HFF-Myc (cell line): ENCODE measurements around the gene NSUN3.
"Not testable (repeated sequence)": the region's sequence is repeated elsewhere in the genome, so short reads cannot be mapped to it uniquely, and the experiment has no call there.

ENCODE experiments used
- DNase-seq: peaks from one replicate; pipeline ENCODE4 v3.0.0-alpha.2; 2011; ENCODE audit warnings: low read depth; ENCODE audit errors: extremely low read depth
- H3K4me3 ChIP-seq: replicated peaks from 2 replicates; pipeline ENCODE4 v1.5.1; 2011; ENCODE audit warnings: low read depth, mild to moderate bottlenecking, control low read depth, low read length
- CTCF ChIP-seq: IDR thresholded peaks from 2 replicates; pipeline ENCODE4 v1.5.1; 2012; ENCODE audit warnings: mild to moderate bottlenecking, low read depth, low read length, control low read depth; ENCODE audit errors: missing control alignments

The NSUN3 gene

DNA sequence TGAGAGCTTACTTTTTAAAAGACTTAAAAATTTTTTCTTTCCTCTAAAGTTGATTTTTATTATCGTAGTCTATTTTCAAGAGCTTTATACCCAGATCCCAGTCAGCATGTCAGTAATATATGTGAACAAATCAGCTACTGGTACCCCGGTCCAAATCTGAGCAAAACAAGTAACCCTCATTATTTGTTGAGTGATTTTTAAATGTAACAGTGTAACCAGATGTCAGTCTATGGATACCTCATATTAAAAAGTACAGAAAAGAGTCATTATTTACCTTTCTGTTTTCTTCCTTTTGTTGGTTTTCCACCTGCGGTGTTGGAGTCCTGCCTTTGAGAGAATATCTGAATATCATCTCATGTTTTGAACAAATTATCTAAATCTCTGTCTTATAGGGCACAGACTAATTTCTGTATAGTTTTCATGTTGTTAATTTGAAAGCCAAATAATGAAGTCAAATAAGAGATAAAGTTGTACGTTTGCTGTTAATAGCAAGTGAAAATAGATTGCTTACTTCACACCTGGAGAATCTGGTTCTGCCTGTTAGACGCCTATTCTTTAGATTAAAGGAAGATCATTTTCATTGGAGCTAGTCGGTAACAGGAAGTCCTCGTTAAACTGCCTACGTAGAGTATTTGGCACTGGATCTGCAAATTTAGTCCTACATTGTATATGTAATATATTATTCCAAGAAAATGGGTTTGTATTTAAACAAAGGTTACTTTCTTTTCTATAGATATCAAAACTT, 34.6 kb upstream of the NSUN3 start, which contains the start of gene STX19:
Gene STX19 (minus strand): TSS at position 505 of the 745 bp plus-strand sequence. CDS start 13,328 bp downstream, outside the sequence.
- no peak for DNase-seq
- H3K4me3 ChIP-seq = no peak within 1 kb of the TSS

DNA sequence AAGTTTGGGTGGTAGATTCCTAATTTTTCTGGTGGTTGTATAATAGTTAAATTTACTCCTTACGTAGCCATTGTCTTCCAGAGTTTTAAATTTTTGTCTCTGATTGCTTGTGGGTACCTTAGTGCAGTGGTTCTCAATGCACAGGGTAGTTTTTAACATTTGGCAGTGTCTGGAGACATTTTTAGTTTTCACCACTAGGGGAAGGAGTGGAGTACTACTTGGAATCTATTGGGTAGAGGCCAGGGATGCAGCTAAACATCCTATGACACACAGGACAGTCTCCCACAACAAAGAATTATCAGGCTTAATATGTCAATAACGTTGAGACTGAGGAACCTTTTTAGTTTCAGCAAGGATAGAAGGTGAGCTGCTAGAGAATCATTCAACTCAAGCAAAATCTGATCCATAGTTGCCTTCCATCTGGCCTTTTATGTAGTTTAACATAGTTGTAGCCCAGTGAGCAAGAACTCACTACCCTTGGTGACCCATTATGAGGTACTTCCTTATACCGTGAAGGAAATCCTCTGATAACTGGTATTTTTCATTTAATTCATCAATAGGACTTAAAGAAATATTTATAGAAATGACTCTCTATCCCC, 25.9 kb upstream of the NSUN3 start:
- TF ChIP-seq CTCF = peak; percentile 61
- no peak overlapping the region for H3K4me3 ChIP-seq
- peak; percentile 48 for DNase-seq

More for the DNA sequence above, 34.6 kb upstream of the NSUN3 start, which contains the start of gene STX19:
- no peak for TF ChIP-seq CTCF

- DNase-seq = no peak
- TF ChIP-seq CTCF = no peak
- no peak overlapping the region for H3K4me3 ChIP-seq
Measured at GRCh38 chr3:94043285-94043684, 19.6 kb upstream of the NSUN3 start.

DNA sequence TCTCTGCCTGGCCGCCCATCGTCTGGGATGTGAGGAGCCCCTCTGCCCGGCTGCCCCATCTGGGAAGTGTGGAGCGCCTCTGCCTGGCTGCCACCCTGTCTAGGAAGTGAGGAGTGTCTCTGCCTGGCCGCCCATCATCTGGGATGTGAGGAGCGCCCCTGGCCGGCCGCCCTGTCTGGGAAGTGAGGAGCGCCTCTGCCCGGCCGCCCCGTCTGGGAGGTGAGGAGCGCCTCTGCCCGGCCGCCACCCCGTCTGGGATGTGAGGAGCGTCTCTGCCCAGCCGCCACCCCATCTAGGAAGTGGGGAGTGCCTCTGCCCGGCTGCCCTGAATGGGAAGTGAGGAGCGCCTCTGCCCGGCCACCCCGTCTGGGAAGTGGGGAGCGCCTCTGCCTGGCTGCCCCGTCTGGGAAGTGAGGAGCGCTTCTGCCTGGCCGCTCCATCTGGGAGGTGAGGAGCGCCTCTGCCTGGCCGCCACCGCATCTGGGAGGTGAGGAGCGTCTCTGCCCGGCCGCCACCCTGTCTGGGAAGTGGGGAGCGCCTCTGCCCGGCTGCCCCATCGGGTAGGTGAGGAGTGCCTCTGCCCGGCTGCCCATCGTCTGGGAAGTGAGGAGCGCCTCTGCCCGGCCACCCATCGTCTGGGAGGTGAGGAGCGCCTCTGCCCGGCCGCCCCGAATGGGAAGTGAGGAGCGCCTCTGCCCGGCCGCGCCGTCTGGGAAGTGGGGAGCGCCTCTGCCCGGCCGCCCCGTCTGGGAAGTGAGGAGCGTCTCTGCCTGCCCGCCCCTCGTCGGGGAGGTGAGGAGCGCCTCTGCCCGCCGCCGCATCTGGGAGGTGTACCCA, 18.5 kb upstream of the NSUN3 start:
- H3K4me3 ChIP-seq, DNase-seq: not testable (repeated sequence)

- TF ChIP-seq CTCF = no peak
- DNase-seq = no peak
- H3K4me3 ChIP-seq = no peak overlapping the region
Measured at GRCh38 chr3:94046533-94046932, 16.3 kb upstream of the NSUN3 start.

DNA sequence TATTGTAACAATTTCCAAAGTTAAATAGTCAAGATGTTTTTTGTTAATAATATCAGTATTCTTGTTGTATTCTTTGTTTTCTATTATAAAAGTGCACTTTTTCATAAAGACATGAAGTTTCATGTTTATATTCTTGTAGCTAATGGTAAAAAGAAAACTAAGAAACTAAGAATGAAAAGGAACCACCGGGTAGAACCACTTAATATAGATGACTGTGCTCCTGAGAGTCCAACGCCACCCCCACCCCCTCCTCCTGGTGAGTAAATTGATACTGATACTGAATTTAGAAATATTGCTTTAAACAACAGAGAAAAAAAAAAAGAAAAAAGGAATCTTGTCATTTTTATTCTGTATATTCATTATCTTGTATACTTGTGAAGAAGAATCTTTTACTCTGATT, 13.6 kb upstream of the NSUN3 start:
- no peak for TF ChIP-seq CTCF
- H3K4me3 ChIP-seq = no peak overlapping the region
- DNase-seq = no peak

GRCh38 chr3:94050546-94050945, 12.3 kb upstream of the NSUN3 start:
- no peak for DNase-seq
- H3K4me3 ChIP-seq = no peak overlapping the region
- TF ChIP-seq CTCF = no peak
